K562 (cell line): Measurements from ENCODE around the gene CCDC9. TPM values are rescaled to one million over a fixed set of nuclear protein-coding genes. Genes with fewer than 3 reads are reported as not detected.

Source experiments
- ARHGAP35 ChIP-seq: fragments of 450-650 bp; IDR thresholded peaks from 2 replicates; pipeline ENCODE4 v1.6.1; 2018; ENCODE audit not compliant: partially characterized antibody
- BRD9 ChIP-seq: fragments of 450-650 bp; IDR thresholded peaks from 2 replicates; pipeline ENCODE4 v1.6.1; 2018; ENCODE audit warnings: low read depth; ENCODE audit not compliant: partially characterized antibody
- CAMTA2 ChIP-seq: fragments of 250-450 bp; sonication (Bioruptor Pico); conservative IDR thresholded peaks from 2 replicates; pipeline ENCODE4 v1.5.1; 2022
- CBX1 ChIP-seq: sonication (generic); IDR thresholded peaks from 2 replicates; pipeline ENCODE4 v1.6.1; 2016; ENCODE audit warnings: antibody characterized with exemption, low read depth, mild to moderate bottlenecking
- EP400 ChIP-seq: fragments of 450-650 bp; IDR thresholded peaks from 2 replicates; pipeline ENCODE4 v1.6.1; 2017; ENCODE audit warnings: antibody characterized with exemption, mild to moderate bottlenecking, moderate library complexity
- HMG20B ChIP-seq: fragments of 250-450 bp; sonication (Bioruptor Pico); IDR thresholded peaks from 2 replicates; pipeline ENCODE4 v1.5.0; 2021; ENCODE audit warnings: mild to moderate bottlenecking
- IRF2 ChIP-seq: sonication (generic); formaldehyde crosslinking; IDR thresholded peaks from 2 replicates; pipeline ENCODE4 v1.8.1; 2022; ENCODE audit warnings: mild to moderate bottlenecking, missing genetic modification reagents
- KLF1 ChIP-seq: fragments of 450-650 bp; IDR thresholded peaks from 2 replicates; pipeline ENCODE4 v1.6.1; 2016; ENCODE audit warnings: missing genetic modification characterization, missing compliant biosample characterization
- MXI1 ChIP-seq: IDR thresholded peaks from 2 replicates; pipeline ENCODE4 v1.6.1; 2011; ENCODE audit warnings: low read depth, mild to moderate bottlenecking, improper control_type of control experiment, low read length
- NFE2L1 ChIP-seq: fragments of 450-650 bp; IDR thresholded peaks from 2 replicates; pipeline ENCODE4 v1.6.1; 2016; ENCODE audit warnings: missing genetic modification characterization, low read depth, mild to moderate bottlenecking, missing compliant biosample characterization, moderate library complexity, borderline replicate concordance
- NFIX ChIP-seq: fragments of 250-450 bp; sonication (Bioruptor Pico); IDR thresholded peaks from 2 replicates; pipeline ENCODE4 v1.4.0; 2020; ENCODE audit warnings: low read depth, mild to moderate bottlenecking, moderate library complexity
- TAF7 ChIP-seq: fragments of 450-650 bp; IDR thresholded peaks from 2 replicates; pipeline ENCODE4 v1.6.1; 2016; ENCODE audit warnings: missing genetic modification characterization, missing compliant biosample characterization
- TARDBP ChIP-seq: fragments of 450-650 bp; IDR thresholded peaks from 2 replicates; pipeline ENCODE4 v1.6.1; 2016
- TRIM24 ChIP-seq, 2 experiments: fragments of 450-650 bp; IDR thresholded peaks; 2 replicates each; pipeline ENCODE4 v1.6.1; 2016
- ZNF384 ChIP-seq: IDR thresholded peaks from 2 replicates; pipeline ENCODE4 v1.6.1; 2012; ENCODE audit warnings: low read depth, low read length, improper control_type of control experiment
- polyA plus RNA-seq, 8 experiments: library from polyadenylated mRNA; depleted of rRNA in 4 of 8; stranded (reverse) in 5 of 8; unstranded in 3 of 8; fragments of >200 nt; fragmentation: Nextera tagmentation in 2 of 8; fragmentation: Illumina TruSeq in 1 of 8; extraction: Ambion mirVana in 2 of 8; extraction: Trizol in 1 of 8; gene quantifications; 2 replicates each; pipeline versions ENCODE4 v1.2.1 to v1.2.3, GENCODE V29; 2011 to 2014; ENCODE audit warnings: inconsistent platforms in 1 of 8, missing spikeins in 1 of 8
- total RNA-seq, 7 experiments: library from RNA; depleted of rRNA in 6 of 7; stranded (reverse); fragments of >200 nt in 6 of 7; fragmentation: Illumina TruSeq in 2 of 7; extraction: Trizol in 2 of 7; gene quantifications; 2 replicates each; pipeline versions ENCODE4 v1.2.1 to v1.2.3, GENCODE V29; 2011 to 2021; ENCODE audit warnings: low replicate concordance in 1 of 7
- TF ChIP-seq, protein P1 (sequence below), 2 experiments: fragments of 250-450 bp in 1 of 2; fragments of 450-650 bp in 1 of 2; sonication (Bioruptor Pico) in 1 of 2; IDR thresholded peaks; 2 replicates each; pipeline versions ENCODE4 v1.6.1 to v1.8.0; 2016 to 2021; ENCODE audit warnings: mild to moderate bottlenecking in 2 of 2, moderate library complexity in 2 of 2, missing compliant biosample characterization in 1 of 2, missing genetic modification characterization in 1 of 2
- TF ChIP-seq, protein P2 (sequence below): sonication (generic); formaldehyde crosslinking; IDR thresholded peaks from 2 replicates; pipeline ENCODE4 v1.8.0; 2022; ENCODE audit warnings: mild to moderate bottlenecking, missing genetic modification reagents
- TF ChIP-seq, protein P3 (sequence below): sonication (generic); formaldehyde crosslinking; IDR thresholded peaks from 2 replicates; pipeline ENCODE4 v1.8.1; 2023; ENCODE audit warnings: mild to moderate bottlenecking, missing genetic modification reagents
- TF ChIP-seq, protein P4 (sequence below): fragments of 450-650 bp; formaldehyde crosslinking; IDR thresholded peaks from 2 replicates; pipeline ENCODE4 v1.4.0; 2020; ENCODE audit warnings: mild to moderate bottlenecking
- TF ChIP-seq, protein P5 (sequence below): fragments of 250-450 bp; sonication (Bioruptor Pico); IDR thresholded peaks from 2 replicates; pipeline ENCODE4 v1.4.0; 2020; ENCODE audit warnings: mild to moderate bottlenecking, moderate library complexity, borderline replicate concordance
- TF ChIP-seq, protein P6 (sequence below), 2 experiments: fragments of 450-650 bp; IDR thresholded peaks; 2 replicates each; pipeline ENCODE4 v1.6.1; 2016

CCDC9 gene
- total and polyA plus RNA-seq, 9 of the 15 experiments (the other 6 are each of a cell fraction or from before 2014, with no cell fraction given) = 0.23 to 38.6 (median 8.4) TPM

DNA sequence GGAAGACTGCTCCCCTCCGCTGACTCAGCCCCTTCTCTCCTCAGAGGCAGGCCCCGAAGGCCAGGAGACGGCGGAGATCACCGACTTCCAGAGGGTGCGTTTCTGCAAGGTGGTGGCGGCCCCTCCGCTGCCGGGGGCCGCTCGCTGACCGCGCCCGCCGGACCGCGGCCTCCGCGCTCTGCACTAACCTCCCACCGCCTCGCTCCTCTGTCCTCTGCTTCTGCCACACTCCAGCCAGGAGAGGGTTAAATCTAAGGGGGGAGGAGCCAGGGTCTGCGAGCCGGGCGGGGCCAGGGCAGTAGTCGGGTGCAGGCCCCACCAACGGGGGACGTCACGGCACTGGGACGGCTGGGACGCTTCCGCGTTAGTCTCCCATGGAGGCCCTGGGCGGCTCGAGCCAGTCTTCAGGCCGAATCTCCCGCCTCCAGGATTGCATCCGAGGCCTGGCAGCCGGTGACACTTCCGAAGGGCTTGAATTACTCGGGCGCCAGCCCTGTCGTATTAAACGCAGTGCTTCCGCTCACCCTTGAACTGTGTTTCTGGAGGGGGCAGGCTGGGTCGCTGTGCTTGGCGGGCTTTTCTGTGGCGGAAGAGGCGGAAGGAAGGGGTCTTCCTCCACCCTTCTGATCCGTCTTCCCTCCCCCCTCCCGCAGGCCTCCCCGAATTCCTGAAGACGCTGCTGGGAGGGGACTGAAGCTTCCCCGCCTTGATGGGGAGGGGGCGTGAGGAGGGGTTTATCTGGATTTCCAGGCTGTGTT lies 17.2 kb downstream of the CCDC9 start (continued):
- TF ChIP-seq, protein P1, sequence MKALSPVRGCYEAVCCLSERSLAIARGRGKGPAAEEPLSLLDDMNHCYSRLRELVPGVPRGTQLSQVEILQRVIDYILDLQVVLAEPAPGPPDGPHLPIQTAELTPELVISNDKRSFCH (CRISPR knock-in tag; IDR thresholded peaks at IDR 0.05) = no peak
- TF ChIP-seq, protein P1 (tag; IDR thresholded peaks at IDR 0.05) = 0 out of 2 replicates have a peak, but pooled peaks have one; percentile 25
- TF ChIP-seq ZNF384 = no peak; the same call in 1 of the 2 replicates
- TF ChIP-seq, protein P2, sequence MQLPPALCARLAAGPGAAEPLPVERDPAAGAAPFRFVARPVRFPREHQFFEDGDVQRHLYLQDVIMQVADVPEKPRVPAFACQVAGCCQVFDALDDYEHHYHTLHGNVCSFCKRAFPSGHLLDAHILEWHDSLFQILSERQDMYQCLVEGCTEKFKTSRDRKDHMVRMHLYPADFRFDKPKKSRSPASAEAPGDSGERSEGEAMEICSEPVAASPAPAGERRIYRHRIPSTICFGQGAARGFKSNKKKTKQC = peak; percentile 92
- TF ChIP-seq, protein P3, sequence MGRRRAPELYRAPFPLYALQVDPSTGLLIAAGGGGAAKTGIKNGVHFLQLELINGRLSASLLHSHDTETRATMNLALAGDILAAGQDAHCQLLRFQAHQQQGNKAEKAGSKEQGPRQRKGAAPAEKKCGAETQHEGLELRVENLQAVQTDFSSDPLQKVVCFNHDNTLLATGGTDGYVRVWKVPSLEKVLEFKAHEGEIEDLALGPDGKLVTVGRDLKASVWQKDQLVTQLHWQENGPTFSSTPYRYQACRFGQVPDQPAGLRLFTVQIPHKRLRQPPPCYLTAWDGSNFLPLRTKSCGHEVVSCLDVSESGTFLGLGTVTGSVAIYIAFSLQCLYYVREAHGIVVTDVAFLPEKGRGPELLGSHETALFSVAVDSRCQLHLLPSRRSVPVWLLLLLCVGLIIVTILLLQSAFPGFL (CRISPR knock-in tag) = no peak
- TF ChIP-seq HMG20B (CRISPR knock-in tag) = no peak
- TF ChIP-seq MXI1 = 0 out of 2 replicates have a peak, but pooled peaks have one; percentile 27
- TF ChIP-seq, protein P4, sequence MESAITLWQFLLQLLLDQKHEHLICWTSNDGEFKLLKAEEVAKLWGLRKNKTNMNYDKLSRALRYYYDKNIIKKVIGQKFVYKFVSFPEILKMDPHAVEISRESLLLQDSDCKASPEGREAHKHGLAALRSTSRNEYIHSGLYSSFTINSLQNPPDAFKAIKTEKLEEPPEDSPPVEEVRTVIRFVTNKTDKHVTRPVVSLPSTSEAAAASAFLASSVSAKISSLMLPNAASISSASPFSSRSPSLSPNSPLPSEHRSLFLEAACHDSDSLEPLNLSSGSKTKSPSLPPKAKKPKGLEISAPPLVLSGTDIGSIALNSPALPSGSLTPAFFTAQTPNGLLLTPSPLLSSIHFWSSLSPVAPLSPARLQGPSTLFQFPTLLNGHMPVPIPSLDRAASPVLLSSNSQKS (CRISPR knock-in tag) = no peak
- TF ChIP-seq CAMTA2 (CRISPR knock-in tag) = no peak
- TF ChIP-seq IRF2 = no peak
- no peak for TF ChIP-seq NFIX (CRISPR knock-in tag)
- TF ChIP-seq TARDBP = no peak; the same call in 1 of the 2 replicates
- peak; percentile 78 for TF ChIP-seq EP400
- peak; percentile 41; the same call in 1 of the 2 replicates for TF ChIP-seq TAF7 (tag)
- no peak; a peak in 2 of 4 replicates for TF ChIP-seq TRIM24 (IDR thresholded peaks at IDR 0.05)
- TF ChIP-seq ARHGAP35 = no peak
- TF ChIP-seq, protein P5, sequence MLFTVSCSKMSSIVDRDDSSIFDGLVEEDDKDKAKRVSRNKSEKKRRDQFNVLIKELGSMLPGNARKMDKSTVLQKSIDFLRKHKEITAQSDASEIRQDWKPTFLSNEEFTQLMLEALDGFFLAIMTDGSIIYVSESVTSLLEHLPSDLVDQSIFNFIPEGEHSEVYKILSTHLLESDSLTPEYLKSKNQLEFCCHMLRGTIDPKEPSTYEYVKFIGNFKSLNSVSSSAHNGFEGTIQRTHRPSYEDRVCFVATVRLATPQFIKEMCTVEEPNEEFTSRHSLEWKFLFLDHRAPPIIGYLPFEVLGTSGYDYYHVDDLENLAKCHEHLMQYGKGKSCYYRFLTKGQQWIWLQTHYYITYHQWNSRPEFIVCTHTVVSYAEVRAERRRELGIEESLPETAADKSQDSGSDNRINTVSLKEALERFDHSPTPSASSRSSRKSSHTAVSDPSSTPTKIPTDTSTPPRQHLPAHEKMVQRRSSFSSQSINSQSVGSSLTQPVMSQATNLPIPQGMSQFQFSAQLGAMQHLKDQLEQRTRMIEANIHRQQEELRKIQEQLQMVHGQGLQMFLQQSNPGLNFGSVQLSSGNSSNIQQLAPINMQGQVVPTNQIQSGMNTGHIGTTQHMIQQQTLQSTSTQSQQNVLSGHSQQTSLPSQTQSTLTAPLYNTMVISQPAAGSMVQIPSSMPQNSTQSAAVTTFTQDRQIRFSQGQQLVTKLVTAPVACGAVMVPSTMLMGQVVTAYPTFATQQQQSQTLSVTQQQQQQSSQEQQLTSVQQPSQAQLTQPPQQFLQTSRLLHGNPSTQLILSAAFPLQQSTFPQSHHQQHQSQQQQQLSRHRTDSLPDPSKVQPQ (CRISPR knock-in tag) = no peak
- TF ChIP-seq CBX1 = peak; percentile 83; the same call in 1 of the 2 replicates
- TF ChIP-seq, protein P6, sequence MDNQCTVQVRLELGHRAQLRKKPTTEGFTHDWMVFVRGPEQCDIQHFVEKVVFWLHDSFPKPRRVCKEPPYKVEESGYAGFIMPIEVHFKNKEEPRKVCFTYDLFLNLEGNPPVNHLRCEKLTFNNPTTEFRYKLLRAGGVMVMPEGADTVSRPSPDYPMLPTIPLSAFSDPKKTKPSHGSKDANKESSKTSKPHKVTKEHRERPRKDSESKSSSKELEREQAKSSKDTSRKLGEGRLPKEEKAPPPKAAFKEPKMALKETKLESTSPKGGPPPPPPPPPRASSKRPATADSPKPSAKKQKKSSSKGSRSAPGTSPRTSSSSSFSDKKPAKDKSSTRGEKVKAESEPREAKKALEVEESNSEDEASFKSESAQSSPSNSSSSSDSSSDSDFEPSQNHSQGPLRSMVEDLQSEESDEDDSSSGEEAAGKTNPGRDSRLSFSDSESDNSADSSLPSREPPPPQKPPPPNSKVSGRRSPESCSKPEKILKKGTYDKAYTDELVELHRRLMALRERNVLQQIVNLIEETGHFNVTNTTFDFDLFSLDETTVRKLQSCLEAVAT (IDR thresholded peaks at IDR 0.05) = peak in 1 of 2 experiments; percentile 24; a peak in 1 of 4 replicates
- TF ChIP-seq NFE2L1 = no peak
- TF ChIP-seq KLF1 (tag) = 0 out of 2 replicates have a peak, but pooled peaks have one; percentile 28
- peak; percentile 80 for TF ChIP-seq BRD9
